Measurements from ENCODE around the gene DHRS13. TPM values are rescaled to one million over a fixed set of nuclear protein-coding genes. Genes with fewer than 3 reads are reported as not detected.
"Not testable (repeated sequence)": the region's sequence is repeated elsewhere in the genome, so short reads cannot be mapped to it uniquely, and the experiment has no call there.

DHRS13 gene
- total RNA-seq, 2 donors from 2014 or later = 8.7 to 22.8 TPM

GRCh38 chr17:28896491-28896883 lies 6.4 kb downstream of the DHRS13 start:
- Histone ChIP-seq H3K9ac (ENCODE audit: low read depth in 2 of 2, low read length in 2 of 2) (peak overlapping the region; percentile 92 to 97), H3K27ac (peak overlapping the region; percentile 89), H3K4me1 (peaks cover 20% of the 10 kb centered on the region), H3K36me3 (no peaks in the 10 kb centered on the region), H3K4me3 (peak overlapping the region; percentile 92), H3K9me3 (no peaks in the 10 kb centered on the region), H3K27me3 (no peaks in the 10 kb centered on the region)
- intact Hi-C loops (cut with DNase I) = no loop called here
- DNase-seq = no peak
- no peak for TF ChIP-seq CTCF (IDR thresholded peaks at IDR 0.05)

- Histone ChIP-seq H3K4me3 (peak overlapping the region; percentile 92), H3K4me1 (peaks cover 20% of the 10 kb centered on the region), H3K9me3 (no peaks in the 10 kb centered on the region), H3K36me3 (no peaks in the 10 kb centered on the region), H3K9ac (ENCODE audit: low read depth in 2 of 2, low read length in 2 of 2) (peak overlapping the region; percentile 58 to 97), H3K27me3 (no peaks in the 10 kb centered on the region), H3K27ac (peak overlapping the region; percentile 89)
- DNase-seq = no peak
- TF ChIP-seq CTCF (IDR thresholded peaks at IDR 0.05) = no peak
- intact Hi-C loops (cut with DNase I) = no loop called here
Observed at GRCh38 chr17:28895794-28896447, 7.0 kb downstream of the DHRS13 start.

GRCh38 chr17:28893248-28894183 lies 9.4 kb downstream of the DHRS13 start:
- DNase-seq; intact Hi-C loops (cut with DNase I); H3K36me3 ChIP-seq; H3K27me3 ChIP-seq; H3K4me3 ChIP-seq; H3K9me3 ChIP-seq: not testable (repeated sequence)
- peak overlapping the region; percentile 30 to 61 for H3K9ac ChIP-seq (ENCODE audit: low read depth in 2 of 2, low read length in 2 of 2)
- H3K4me1 ChIP-seq = peaks cover 20% of the 10 kb centered on the region
- H3K27ac ChIP-seq = peak overlapping the region; percentile 76

GRCh38 chr17:28892024-28892423 lies 10.9 kb downstream of the DHRS13 start:
- no peak overlapping the region for H3K27ac ChIP-seq
- no peaks in the 10 kb centered on the region for H3K9me3 ChIP-seq
- intact Hi-C loops (cut with DNase I) = no loop called here
- TF ChIP-seq CTCF (IDR thresholded peaks at IDR 0.05) = no peak
- DNase-seq = no peak
- peaks cover 16% of the 10 kb centered on the region for H3K4me1 ChIP-seq
- H3K27me3 ChIP-seq = no peaks in the 10 kb centered on the region
- no peak overlapping the region for H3K9ac ChIP-seq (ENCODE audit: low read depth in 2 of 2, low read length in 2 of 2)
- no peak overlapping the region for H3K4me3 ChIP-seq
- H3K36me3 ChIP-seq = no peaks in the 10 kb centered on the region

GRCh38 chr17:28891201-28891600 lies 11.7 kb downstream of the DHRS13 start:
- H3K4me1 ChIP-seq = peaks cover 16% of the 10 kb centered on the region
- H3K4me3 ChIP-seq = no peak overlapping the region
- no peak for TF ChIP-seq CTCF (IDR thresholded peaks at IDR 0.05)
- H3K36me3 ChIP-seq = no peaks in the 10 kb centered on the region
- H3K9me3 ChIP-seq = no peaks in the 10 kb centered on the region
- intact Hi-C loops (cut with DNase I) = no loop called here
- DNase-seq = no peak
- no peak overlapping the region for H3K9ac ChIP-seq (ENCODE audit: low read depth in 2 of 2, low read length in 2 of 2)
- H3K27ac ChIP-seq = no peak overlapping the region
- no peaks in the 10 kb centered on the region for H3K27me3 ChIP-seq
